Colonic mucosa (tissue), 4 donors: Measurements from ENCODE around the gene AP3B2. TPM values are rescaled to one million over a fixed set of nuclear protein-coding genes. Genes with fewer than 3 reads are reported as not detected.

ENCODE experiments used
- DNase-seq: peaks from one replicate; pipeline ENCODE4 v3.0.0-alpha.2; 2020
- H3K27ac ChIP-seq: fragments of 200-600 bp; one replicate; pipeline ENCODE4 v1.8.0; 2021
- H3K27me3 ChIP-seq: fragments of 200-600 bp; one replicate; pipeline ENCODE4 v1.8.0; 2021
- H3K36me3 ChIP-seq: fragments of 200-600 bp; one replicate; pipeline ENCODE4 v1.8.0; 2021
- H3K4me1 ChIP-seq: fragments of 200-600 bp; one replicate; pipeline ENCODE4 v1.8.0; 2021; ENCODE audit warnings: mild to moderate bottlenecking
- H3K4me3 ChIP-seq: fragments of 200-600 bp; one replicate; pipeline ENCODE4 v1.8.0; 2021
- H3K9ac ChIP-seq, 2 donors: one replicate each; pipeline ENCODE4 v1.7.0; 2013; ENCODE audit warnings: control low read depth in 2 of 2, low read depth in 2 of 2, low read length in 2 of 2
- H3K9me3 ChIP-seq: fragments of 200-600 bp; one replicate; pipeline ENCODE4 v1.8.0; 2021
- intact Hi-C: fragments of 100-400 bp; cut with DNase I; formaldehyde crosslinking; loops from one replicate; pipeline ENCODE4 v1.14.1; 2022
- total RNA-seq, 2 donors: library from RNA; stranded (reverse); fragmentation: NEBNext Ultra II Directional in 1 of 2; extraction: Animal tissue kit (Norgen Biotek cat#: 25700) in 1 of 2; gene quantifications; one replicate each; pipeline ENCODE4 v1.2.1, GENCODE V29; 2021
- TF ChIP-seq, protein P1 (sequence below): fragments of 200-600 bp; IDR thresholded peaks from one replicate; pipeline ENCODE4 v1.8.0; 2022; ENCODE audit warnings: antibody characterized with exemption, mild to moderate bottlenecking
- donor health status: healthy.
- donor health status: DM: no; HTN: no; CAD: no.
- donor health status: DM: no; HTN: no; CAD: no.

AP3B2 gene
- total RNA-seq, 2 donors from 2014 or later = 0.82 to 1.2 TPM

DNA sequence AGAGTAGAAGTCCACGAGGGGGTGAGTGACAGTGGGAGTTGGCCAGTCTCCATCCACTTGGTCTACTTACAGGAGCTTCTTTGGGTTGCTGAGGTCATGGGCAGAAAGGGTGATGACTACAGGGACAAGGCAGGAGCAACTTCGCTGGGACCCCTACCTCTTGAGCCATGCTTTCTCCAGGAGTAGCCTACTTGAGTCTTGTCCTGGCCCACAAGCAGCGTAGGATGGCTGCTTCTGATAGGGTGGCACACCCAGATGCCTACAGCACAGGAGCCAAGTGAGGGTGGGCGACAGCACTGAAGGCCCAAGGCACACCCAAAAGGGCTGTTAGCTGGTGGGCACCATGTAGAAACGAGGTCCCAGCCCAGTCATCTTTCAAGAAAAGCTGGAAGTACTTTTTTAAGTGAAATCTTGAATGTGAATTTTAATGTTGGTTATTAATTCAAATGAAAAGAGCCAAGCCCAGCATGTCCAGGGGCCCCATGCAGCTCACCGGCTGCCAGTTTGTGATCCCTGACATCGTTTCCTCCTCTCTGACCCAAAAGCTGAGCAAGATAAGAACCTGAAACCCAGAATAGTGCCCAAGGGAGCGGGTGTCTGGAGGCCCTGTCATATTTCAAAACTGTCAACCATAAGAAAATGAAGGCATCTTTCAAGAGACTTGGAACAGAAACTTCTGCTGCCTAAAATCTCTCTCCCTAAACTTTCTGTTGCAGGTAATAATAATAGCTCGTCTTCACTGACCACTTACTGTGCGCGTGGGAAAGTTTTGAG is 60.3 kb downstream of the AP3B2 start:
- Histone ChIP-seq H3K27me3 (peaks cover 30% of the 10 kb centered on the region), H3K36me3 (no peaks in the 10 kb centered on the region), H3K9me3 (no peaks in the 10 kb centered on the region), H3K4me1 (no peaks in the 10 kb centered on the region), H3K4me3 (no peak overlapping the region), H3K27ac (no peak overlapping the region), H3K9ac (no peak overlapping the region)
- TF ChIP-seq, protein P1, sequence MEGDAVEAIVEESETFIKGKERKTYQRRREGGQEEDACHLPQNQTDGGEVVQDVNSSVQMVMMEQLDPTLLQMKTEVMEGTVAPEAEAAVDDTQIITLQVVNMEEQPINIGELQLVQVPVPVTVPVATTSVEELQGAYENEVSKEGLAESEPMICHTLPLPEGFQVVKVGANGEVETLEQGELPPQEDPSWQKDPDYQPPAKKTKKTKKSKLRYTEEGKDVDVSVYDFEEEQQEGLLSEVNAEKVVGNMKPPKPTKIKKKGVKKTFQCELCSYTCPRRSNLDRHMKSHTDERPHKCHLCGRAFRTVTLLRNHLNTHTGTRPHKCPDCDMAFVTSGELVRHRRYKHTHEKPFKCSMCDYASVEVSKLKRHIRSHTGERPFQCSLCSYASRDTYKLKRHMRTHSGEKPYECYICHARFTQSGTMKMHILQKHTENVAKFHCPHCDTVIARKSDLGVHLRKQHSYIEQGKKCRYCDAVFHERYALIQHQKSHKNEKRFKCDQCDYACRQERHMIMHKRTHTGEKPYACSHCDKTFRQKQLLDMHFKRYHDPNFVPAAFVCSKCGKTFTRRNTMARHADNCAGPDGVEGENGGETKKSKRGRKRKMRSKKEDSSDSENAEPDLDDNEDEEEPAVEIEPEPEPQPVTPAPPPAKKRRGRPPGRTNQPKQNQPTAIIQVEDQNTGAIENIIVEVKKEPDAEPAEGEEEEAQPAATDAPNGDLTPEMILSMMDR = no peak
- intact Hi-C loops = no loop called here
- DNase-seq = no peak

DNA sequence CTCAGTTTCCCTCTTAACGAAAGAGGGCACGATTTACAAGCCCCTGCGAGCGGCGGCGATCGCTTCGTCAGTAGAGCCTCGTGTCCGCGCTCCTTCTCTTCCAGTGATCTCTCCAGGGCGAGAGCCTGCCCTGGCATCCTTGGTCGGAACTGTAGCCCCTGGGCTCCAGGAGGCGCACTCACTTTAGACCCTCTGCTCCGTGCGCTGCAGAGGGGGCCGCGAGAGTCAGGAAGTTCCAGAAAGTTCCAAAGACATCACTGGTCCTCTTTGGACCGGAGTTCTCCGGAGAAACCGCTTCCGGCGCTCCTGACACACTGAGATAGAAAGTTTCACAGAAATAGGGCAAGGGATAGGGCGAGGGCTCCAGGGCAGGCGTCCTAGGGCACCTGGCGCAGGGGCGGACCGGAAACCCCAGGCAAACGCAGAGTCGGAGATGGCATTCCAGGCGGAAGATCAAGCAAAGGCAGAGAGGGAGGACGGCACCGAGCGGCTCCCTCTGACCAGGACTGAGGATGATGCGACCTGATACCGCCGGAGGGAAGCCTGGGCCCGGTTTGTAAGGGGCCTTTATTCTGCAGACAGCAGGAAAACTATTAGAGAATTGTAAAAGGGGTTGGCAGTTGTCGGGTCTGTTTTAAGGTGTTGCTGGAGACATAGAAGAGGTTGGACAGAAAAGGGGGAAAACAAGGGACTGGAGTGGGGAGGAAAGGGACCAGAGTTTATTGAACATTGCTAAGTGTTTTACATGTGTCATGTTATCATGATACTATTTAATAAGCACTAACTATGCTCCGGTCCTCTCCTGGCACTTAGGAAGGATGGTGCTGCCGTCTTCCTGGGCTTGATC is 61.2 kb downstream of the AP3B2 start:
- intact Hi-C loops = no loop called here
- Histone ChIP-seq H3K9me3 (no peaks in the 10 kb centered on the region), H3K27me3 (peaks cover 30% of the 10 kb centered on the region), H3K36me3 (no peaks in the 10 kb centered on the region), H3K27ac (no peak overlapping the region), H3K9ac (no peak overlapping the region), H3K4me3 (peak overlapping the region; percentile 39), H3K4me1 (no peaks in the 10 kb centered on the region)
- DNase-seq = no peak
- TF ChIP-seq, protein P1 = no peak

DNA sequence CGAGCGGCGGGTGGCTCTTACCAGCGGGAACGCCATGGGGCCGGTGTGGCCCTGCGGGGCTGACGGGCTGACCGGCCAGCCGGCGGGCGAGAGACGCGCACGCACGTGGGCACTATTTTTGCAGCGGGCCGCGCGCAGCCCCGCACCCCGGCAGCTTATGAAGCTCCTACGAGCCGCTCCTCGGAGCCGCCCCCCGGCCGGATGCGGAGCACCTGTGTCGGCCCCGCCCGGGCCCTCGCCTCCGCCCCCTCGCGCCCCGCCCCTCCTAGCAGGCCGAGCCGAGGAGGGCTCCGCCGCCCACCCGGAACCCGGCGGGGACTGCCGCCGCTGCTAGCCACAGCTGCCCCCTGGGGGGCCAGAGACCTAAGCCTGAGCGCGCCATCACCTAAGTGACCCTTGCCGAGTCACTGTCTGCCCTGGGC is 61.8 kb downstream of the AP3B2 start:
- TF ChIP-seq, protein P1 = no peak
- intact Hi-C loops = no loop called here
- Histone ChIP-seq H3K4me3 (peak overlapping the region; percentile 39), H3K9ac (peak overlapping the region in 1 of 2 donors; percentile 50), H3K4me1 (no peaks in the 10 kb centered on the region), H3K36me3 (no peaks in the 10 kb centered on the region), H3K27ac (no peak overlapping the region), H3K9me3 (no peaks in the 10 kb centered on the region), H3K27me3 (peaks cover 30% of the 10 kb centered on the region)
- no peak for DNase-seq

DNA sequence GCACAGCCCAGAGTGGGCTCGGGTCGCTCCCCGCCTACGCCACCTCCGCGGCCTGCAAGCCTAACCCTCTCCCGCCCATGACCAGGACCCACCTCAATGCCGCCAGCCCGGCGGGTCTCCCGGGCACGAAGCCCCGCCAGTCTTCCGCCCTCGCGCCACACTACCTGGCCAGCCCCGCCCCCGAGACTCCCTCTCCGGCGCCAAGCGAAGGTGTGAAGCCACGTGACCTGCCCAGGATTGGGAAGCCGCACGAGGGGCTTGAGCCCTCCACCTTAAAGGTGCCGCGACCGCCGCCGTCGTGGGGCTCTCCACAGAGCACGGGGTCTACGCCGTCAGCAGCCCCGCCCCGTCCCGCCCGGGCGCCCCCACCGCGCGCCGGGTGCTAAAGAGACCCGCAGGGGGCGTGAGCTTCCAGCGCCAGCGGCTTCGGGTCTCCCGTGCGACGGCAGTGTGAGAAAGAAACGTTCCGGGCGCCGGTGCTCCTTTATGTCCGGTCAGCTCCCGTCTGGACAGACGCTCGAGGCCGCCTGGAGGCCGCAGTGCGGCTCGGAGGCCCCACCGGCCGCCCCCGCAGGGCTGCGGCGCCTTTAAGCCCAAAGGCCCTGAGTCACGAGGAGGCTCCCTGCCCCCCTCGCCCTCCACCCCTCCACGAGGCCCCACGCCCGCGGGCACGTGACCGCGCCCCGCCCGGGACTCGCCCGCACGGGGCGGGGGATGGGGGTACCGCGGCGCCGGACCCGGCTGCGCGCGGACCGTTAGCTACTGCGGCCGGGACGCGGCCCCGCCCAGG is 62.4 kb downstream of the AP3B2 start, which contains the start of gene CPEB1:
TSS of gene CPEB1 (minus strand) at position 319 of the 790 bp plus-strand sequence. CDS start 18,904 bp downstream, outside the sequence.
- TF ChIP-seq, protein P1 = no peak
- Histone ChIP-seq H3K9me3 (no peaks in the 10 kb centered on the region), H3K27me3 (peaks cover 30% of the 10 kb centered on the region), H3K36me3 (no peaks in the 10 kb centered on the region), H3K4me3 (peak within 1 kb of the TSS; percentile 39), H3K9ac (peak within 1 kb of the TSS in 1 of 2 donors; percentile 50), H3K4me1 (no peaks in the 10 kb centered on the region), H3K27ac (no peak within 1 kb of the TSS)
- DNase-seq = peak; percentile 34
- intact Hi-C loops = no loop called here
